ENCODE data around the gene AGBL3. TPM values are rescaled to one million over a fixed set of nuclear protein-coding genes. Genes with fewer than 3 reads are reported as not detected.
"Not testable (repeated sequence)": the region's sequence is repeated elsewhere in the genome, so short reads cannot be mapped to it uniquely, and the experiment has no call there.

The AGBL3 gene
- total RNA-seq, 1 donor from 2014 or later = 0.51 TPM

DNA sequence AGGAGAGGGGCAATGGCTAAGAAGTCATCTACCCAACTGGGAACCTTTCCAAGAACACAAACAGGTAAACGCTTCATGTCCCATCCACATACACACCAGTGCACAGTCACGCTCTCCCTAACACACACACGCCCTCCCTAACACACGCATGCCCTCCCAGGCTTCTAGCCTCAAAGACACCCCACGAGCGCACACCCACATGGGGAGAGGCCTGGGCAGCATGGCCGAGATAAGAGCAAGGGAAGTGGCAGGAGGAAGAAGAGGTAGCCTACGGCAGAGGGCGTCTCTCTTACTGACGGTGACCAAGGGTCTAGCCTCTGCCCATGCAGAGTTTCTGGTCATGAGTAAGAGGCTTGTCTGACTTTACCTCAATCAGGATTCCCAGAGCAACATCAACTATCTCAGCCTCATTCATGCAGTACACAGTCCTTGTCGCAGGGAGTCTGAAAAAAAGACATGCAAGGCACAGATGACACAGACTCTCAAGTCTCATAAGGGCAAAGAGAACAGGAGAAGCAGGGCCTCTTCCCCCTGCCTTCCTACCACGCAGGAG lies 181.1 kb downstream of the AGBL3 start:
- no peak for DNase-seq (ENCODE audit: low read depth in 2 of 2)

DNA sequence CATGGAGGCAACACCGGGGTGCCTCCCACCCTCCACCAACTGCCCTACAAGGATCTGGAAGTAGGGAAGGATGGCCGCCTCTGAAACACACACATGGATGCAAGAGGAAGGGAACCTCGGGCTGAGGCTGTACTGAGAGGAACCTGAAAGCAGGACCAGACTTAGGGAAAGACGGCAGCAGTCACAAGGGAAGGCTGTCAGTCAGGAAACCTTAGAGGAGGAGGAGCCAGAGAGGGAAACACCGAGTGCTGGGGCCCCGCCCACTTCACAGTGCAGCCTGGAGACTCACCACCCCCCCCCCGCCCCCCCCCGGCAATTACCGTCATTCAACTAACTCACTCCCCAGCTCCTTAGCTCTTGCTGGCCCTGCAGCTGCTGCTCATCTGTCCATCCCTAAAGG lies 181.7 kb downstream of the AGBL3 start:
- peak in 1 of 2 donors; percentile 48 for DNase-seq (ENCODE audit: low read depth in 2 of 2)

DNA sequence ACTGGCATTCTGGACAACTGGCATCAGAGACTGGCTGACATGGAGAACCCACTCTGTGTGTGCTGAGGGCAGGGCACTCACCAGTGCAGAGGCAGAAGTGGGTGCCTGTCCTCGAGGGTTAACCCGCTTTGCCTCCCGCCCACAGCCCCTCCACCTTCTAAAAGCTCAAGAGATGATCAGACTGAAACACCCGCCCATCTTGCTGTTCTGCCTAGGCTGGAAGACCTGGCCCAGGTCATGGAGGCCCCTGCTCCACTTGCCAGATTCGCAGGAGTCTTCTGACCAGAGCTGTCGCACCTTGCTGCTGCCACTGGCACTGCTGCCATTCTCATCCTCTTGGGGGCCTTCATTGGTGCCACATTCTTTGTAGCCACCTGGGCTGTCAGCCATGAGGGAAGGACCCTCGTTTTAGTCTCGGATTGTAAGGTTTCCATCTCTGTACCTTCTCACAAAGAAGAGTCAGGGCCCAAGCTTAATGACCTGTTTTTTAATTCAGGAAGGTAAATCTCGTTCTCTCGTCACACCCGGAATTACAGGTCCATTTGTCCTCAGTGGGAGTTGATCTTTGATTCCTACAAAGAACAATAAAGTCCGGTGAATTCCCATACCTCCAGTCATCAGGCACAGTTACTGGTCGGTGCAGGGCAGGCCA lies 182.3 kb downstream of the AGBL3 start:
- no peak for DNase-seq (ENCODE audit: low read depth in 2 of 2)

DNA sequence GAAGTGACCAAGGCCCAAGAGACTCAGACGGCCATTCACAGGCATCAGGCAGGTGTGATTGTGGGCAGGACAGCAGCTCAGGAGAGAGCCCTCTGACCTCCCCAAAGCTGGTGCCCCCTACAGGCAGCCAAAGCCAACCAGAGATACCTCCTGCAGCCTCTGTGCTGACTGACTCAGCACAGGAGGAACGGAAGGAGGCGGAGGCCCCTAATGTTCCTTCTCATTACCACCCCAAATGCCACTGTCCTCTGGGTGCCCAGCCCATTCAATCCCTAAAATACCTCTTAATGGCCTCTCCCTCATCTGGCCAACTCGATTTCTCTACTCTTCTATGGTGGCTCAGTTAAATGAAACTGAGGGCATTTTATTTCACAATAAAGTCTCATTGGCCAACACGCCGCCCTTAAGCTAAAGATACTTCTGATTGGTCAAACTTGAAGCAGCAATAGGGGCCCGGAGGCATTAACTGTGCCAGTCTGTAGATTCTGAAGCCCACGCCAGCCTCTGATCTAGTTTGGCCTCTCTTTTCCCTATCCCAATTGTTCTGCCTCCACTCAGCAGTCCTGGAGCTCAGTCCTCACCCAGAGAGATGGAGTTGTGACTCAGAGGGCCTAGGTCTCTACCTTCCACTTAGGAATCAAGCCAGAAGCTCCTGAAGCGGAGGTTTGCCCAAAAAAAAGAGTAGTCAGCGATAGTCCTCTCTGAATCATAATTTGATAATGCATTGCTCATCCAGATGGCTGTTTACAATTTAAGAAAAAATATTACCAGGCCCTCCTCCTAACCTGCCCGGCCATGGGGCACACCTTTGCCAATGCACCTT lies 183.0 kb downstream of the AGBL3 start:
- peak in 1 of 2 donors; percentile 54 for DNase-seq (ENCODE audit: low read depth in 2 of 2)

DNA sequence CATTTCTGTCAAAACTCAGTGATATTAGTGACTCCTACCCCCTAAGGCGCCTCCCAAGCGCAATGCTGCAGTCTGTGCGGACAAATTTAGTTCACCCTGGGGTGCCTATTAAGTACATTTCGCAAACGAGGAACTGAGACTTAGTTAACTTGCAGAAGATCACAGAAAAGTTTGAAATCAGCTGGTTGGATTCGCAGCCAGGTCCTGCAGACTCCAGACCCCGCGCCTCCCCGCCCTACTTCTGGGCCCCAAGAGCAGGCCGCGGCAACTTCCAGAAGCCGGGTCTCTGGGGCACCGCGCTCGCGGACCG lies 183.6 kb downstream of the AGBL3 start:
- DNase-seq (ENCODE audit: low read depth in 2 of 2) = no peak

DNA sequence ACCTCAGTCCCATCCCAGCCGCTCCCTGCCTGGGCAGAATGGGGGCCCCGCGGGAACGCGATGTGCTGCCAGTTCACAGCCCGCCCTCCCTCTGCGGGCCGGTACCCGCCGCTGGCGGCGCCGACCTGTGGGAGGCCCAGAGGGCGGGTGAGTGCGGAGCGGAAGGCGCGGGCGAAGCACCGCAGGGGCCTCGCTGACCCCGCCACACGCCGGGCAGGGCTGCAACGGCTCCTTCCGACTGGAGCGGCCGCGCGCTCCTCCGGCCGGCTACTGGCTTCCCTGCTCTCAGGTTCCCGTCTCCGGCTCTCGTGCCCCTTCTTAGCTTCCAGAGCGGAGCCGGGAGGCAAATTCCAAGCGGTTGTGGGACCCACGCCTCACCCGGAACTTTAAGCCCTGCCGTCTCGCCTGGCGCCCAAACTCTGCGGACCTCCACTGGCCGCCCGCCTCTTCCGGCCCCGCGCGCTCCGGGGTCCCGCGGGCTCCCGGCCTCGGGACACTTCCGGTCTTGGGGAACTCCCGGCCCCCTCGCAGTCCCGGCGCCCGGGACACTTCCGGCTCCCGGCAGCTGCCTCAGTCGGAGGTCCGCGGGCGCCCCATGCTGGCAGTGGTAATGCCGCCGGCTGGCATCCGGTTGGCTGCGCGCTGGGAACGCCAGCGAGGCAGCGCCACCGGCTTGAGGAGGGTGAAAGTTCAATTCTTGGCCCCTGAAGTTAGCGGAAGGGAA lies 184.1 kb downstream of the AGBL3 start, which contains the start of gene CYREN:
Gene CYREN (minus strand): TSS at position 434 of the 724 bp plus-strand sequence. CDS start 1,785 bp downstream, outside the sequence.
- peak; percentile 78 to 95 for DNase-seq (ENCODE audit: low read depth in 2 of 2)

DNA sequence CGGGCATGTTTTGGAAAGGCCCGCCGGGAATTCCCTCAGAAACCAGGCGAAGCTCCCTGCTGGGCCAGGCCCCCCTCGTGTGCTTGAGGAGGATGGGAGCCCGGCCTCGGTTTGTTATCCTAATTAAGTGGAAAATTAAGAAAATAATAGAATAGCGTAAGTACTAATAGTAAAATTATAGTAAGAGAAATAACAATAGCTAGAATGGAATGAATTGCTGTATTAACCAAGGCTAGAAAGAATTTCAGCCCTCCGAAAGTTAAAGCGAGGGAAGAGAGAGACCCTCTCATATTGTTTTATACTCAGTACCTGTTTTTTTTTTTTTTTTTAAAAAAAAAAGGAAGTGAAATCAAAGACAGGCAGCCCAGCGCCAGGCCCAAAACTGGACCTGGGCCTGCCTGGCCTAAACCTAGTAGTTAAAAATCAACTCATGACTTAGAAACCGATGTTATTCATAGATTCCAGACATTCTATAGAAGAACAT lies 184.7 kb downstream of the AGBL3 start:
- not testable (repeated sequence) for DNase-seq (ENCODE audit: low read depth in 2 of 2)

DNA sequence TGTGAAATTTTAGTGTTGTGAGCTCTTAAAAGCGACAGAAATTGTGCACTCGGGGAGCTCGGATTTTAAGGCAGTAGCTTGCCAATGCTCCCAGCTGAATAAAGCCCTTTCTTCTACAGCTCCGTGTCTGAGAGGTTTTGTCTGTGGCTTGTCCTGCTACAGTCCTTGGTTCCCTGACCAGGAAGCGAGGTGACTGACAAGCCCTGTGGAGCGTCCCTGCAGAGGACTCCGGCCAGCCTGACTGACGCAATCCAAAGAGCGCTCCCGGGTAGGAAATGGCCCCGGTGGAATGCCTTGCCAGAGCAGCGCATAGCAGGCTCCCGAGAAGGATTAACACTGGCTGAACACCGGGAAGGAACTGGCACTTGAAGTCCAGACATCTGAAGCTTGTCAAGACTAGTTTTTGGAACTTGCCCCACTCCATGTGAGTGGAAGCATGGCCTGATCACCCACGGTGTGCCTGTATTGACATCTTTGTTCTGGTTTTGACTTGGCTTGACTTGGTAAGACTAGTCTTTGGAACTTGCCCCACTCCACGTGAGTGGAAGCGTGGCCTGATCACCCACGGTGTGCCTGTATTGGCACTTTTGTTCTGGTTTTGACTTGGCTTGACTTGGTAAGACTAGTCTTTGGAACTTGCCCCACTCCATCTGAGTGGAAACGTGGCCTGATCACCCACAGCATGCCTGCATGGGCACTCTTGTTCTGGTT lies 185.4 kb downstream of the AGBL3 start:
- not testable (repeated sequence) for DNase-seq (ENCODE audit: low read depth in 2 of 2)

DNA sequence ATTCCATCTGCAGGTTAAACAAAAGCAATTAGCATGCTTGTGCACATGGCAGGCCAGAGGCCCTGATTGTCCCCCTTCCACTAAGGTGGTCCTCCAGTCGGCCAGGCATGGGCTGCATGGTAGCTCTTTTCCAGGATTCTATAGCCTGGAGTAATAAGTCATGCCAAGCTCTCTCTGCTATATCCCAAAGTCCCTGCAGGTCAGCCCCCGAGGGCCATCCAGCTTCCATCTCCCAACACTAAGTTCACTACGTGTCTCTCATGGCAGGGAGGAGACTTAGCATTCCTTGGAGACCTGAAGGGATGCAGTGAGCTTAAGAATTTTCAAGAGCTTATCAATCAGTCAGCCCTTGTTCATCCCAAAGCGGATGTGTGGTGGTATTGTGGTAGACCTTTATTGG lies 187.6 kb downstream of the AGBL3 start:
- DNase-seq (ENCODE audit: low read depth in 2 of 2) = not testable (repeated sequence)

DNA sequence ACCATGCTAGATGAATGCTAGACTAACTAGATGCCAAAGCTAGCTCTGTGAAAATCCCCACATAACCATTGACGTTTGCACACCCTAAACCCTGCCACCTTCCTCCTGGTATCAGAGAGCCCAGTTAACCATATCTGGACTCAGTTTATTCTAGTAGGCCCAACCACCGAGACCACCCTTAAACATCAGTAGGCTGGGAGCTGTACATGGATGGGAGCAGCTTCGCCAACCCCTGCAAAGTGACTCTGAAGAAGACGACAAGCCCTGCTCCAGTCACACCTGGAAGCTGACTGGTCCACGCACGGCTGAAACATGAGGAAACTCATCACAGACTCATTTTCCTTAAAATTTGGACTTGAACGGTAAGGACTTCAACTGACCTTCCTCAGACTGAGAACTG lies 188.6 kb downstream of the AGBL3 start:
- no peak for DNase-seq (ENCODE audit: low read depth in 2 of 2)

DNA sequence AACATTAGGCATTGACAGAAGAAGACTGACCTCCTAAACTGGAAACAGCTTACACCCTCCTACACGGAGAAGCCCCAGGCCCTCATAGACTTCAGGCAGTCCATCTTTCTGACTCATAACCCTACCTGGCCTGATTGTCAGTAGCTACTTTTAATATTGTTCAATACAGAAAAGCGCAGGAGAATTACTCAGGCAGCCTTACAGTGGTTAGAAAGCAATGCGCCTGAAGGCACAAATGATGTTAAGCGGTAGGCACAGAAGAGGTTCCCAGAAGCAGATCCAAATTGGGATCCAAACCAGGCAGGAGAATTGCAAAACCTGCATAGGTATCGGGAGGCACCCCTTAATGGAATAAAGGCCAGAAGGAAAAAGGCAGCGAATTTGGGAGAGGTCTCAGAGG lies 189.6 kb downstream of the AGBL3 start:
- DNase-seq (ENCODE audit: low read depth in 2 of 2) = no peak

DNA sequence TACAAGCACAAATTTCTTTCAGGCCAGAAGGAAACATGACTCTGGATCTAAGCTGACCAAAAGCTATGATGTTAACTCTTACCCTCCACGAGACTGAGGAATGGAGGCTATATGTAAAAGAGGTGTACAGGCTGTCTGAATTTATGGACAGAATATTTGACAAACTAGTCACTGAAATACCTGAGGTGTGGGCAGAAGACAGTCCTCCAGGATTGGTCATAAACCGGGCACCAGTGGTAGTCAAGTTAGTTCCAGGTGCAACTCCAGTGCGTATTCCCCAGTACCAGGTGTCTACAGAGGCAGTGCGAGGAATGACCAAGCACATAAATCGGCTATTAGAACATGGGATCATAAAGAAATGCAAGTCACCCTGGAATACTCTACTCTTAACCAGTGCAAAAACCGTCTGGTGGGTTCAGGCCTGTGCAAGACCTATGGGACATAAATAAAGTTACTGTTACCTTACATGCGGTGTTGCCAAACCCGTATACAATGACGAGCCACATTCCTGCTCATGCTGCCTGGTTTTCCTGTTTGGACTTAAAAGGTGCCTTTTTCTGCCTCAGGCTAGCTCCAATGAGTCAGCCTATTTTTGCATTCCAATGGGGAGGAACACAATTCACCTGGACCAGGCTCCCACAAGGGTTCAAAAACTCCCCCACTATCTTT lies 190.9 kb downstream of the AGBL3 start:
- DNase-seq (ENCODE audit: low read depth in 2 of 2) = no peak

DNA sequence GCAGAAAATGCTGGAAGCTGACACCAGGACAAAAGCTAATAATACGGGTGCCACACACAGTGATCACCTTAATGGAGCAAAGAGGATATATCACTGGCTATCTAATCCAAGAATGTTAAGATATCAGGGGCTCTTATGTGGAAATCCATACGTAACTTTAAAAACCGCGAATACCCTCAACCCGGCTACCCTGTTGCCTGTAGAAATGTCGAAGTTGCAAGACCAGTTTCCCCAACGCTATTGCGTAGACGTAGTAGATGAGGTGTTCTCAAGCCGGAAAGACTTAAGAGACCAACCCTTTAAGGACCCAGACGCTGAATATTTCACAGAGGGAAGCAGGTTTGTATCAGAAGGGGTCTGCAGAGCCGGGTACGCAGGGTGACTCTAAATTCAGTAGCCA lies 192.1 kb downstream of the AGBL3 start:
- no peak for DNase-seq (ENCODE audit: low read depth in 2 of 2)

DNA sequence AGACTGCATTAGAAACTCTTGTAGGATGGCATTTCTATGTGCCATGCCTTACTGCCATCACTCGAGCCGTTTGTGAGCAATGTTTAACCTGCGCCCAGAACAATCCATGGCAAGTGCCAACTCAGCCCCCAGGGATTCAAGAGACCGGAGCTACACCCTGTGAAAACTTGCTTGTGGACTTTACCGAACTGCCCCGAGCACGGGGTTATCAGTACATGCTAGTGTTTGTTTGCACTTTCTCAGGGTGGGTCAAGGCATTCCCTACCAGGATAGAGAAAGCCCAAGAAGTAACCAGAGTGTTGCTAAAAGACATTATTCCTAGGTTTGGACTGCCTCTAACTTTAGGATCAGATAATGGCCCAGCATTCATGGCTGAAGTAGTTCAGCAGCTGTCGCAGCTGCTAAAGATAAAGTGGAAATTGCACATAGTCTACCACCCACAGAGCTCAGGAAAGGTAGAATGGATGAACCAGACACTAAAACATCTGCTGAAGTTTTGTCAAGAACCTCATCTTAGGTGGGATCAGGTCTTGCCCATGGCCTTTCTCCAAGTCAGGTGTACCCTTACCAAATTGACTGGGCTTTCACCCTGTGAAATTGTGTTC lies 193.1 kb downstream of the AGBL3 start:
- no peak for DNase-seq (ENCODE audit: low read depth in 2 of 2)

DNA sequence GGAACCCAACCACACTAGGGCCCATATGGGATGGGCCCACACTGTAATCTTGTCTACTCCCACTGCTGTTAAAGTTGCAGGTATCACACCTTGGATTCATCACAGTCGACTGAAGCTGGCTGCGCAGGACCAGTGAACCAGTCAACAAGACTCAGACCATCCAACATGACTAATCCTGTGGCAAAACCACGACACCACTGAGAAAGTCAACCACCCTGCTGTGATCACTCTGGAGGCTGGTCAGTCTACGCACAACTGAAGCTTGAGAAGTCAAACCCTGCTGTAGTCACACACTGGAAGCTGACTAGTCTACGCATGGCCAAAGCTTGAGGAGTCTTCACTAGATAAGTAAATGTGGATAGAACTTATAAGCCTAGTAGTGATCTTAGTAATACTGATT lies 193.8 kb downstream of the AGBL3 start:
- no peak for DNase-seq (ENCODE audit: low read depth in 2 of 2)

DNA sequence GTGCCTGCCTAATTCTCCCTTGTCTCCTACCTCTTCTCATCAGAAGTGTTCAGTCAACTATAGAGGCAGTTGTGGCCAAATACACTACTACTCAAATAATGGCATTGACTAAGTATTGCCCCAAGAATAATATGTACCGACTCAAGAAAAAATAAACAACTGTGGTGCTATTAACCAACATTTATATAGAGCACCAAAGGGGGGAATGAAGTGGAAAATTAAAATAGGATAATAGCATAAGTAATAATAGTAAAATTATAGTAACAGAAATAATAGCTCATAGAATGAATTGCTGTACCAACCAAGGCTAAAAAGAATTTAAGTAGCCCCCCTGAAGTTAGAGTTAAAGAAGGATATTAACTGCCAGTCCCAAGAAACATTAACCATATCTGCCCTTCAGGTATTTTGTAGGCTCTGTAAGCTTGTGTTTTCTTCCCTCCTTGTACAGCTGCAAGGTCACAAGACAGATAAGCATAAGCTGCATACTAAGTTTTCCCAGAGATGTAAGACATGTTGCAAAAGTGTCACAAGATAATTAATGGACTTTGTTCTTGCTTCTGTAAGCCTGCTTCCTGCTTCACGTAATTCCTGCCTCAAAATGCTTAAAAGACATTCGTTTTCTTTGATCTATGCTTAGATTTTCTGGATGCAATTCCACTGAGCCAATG lies 195.1 kb downstream of the AGBL3 start:
- no peak for DNase-seq (ENCODE audit: low read depth in 2 of 2)

DNA sequence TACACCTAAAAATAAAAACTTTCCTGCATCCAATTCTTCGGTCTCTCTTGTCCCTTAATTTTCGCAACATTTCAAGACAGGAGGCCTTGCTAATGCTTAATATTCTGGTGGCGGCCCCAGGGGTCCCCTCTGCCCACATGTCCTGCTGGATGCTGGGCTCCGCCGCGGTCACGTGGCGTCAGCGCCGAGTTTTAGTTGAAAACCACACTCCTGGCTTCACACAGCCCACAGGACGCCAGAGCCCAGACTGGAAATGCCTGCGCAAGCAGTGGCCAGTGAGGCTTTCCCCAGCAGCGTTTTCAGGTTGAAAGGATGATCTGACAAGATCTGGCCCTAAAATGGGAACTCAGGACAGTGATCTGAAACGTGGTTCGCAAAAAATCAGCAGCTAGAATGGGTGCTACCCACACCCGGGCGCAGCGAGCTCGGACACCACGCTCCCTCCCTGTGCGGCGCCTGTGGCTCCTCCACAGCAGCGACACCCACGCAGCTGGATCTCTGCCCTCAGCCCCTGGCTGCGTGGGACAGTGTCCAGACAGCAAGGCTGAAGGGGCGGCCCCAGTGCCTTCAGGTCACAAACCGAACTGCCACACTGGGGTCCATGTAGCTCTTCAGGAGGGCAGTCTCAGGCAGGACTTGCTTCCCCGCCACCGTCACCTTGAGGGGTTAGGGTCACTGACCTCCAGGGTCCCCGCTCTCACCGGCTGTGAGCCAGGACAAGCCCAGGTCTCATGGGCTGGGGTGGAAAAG lies 195.8 kb downstream of the AGBL3 start:
- no peak for DNase-seq (ENCODE audit: low read depth in 2 of 2)

DNA sequence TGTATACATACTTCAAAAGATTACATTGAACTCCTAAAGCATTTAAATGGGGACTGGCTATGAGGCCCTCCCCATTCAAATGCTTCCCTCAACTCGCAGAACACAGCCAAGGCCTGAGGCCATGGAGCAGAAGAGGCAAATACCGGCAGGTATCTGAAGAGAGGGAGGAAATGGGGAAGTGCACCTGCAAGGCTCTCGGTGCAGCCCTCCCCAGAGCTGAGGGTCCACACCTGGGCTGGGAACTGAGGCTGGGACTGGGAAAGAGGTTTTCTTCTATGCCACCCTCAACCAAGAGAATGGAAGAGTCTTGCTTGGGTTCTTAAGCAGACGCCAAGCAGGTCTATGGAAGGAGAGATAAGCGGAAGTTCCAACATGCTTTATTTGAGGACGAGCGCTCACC lies 197.2 kb downstream of the AGBL3 start:
- DNase-seq (ENCODE audit: low read depth in 2 of 2) = no peak

DNA sequence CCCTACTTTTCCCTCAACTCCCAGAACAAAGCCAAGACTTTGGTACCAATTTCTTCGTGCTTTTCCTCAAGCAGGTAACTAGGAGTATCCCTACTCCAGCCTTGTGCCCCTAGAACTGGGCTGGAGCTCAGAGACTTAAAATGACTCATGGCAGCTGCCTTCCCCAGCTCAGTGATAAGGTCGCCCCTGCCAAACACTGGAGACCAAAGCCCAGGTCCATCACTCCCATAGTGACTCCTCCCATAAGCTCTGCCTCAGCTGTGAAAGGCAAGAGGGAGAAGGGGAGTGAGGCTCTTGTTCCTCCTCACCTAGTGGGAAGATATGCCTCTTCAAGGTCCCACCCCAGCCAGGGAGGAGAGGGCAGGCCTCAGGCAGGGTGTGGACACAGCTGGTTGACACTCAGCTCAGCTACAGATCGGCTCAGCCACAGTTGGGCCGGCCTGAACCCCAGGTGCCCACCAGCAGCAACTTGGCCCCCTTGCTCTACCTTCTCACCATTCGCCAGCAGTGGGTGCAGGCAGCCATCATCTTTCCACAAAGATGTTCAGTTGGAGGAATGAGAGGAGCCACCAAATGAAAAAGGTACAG lies 198.0 kb downstream of the AGBL3 start:
- DNase-seq (ENCODE audit: low read depth in 2 of 2) = no peak
